RPMI8226 (cell line): ENCODE results near the gene PTCH2.

Experiments used
- DNase-seq: peaks from one replicate; pipeline ENCODE4 v3.0.0-alpha.2; 2015

PTCH2 gene, protein sequence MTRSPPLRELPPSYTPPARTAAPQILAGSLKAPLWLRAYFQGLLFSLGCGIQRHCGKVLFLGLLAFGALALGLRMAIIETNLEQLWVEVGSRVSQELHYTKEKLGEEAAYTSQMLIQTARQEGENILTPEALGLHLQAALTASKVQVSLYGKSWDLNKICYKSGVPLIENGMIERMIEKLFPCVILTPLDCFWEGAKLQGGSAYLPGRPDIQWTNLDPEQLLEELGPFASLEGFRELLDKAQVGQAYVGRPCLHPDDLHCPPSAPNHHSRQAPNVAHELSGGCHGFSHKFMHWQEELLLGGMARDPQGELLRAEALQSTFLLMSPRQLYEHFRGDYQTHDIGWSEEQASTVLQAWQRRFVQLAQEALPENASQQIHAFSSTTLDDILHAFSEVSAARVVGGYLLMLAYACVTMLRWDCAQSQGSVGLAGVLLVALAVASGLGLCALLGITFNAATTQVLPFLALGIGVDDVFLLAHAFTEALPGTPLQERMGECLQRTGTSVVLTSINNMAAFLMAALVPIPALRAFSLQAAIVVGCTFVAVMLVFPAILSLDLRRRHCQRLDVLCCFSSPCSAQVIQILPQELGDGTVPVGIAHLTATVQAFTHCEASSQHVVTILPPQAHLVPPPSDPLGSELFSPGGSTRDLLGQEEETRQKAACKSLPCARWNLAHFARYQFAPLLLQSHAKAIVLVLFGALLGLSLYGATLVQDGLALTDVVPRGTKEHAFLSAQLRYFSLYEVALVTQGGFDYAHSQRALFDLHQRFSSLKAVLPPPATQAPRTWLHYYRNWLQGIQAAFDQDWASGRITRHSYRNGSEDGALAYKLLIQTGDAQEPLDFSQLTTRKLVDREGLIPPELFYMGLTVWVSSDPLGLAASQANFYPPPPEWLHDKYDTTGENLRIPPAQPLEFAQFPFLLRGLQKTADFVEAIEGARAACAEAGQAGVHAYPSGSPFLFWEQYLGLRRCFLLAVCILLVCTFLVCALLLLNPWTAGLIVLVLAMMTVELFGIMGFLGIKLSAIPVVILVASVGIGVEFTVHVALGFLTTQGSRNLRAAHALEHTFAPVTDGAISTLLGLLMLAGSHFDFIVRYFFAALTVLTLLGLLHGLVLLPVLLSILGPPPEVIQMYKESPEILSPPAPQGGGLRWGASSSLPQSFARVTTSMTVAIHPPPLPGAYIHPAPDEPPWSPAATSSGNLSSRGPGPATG

DNA sequence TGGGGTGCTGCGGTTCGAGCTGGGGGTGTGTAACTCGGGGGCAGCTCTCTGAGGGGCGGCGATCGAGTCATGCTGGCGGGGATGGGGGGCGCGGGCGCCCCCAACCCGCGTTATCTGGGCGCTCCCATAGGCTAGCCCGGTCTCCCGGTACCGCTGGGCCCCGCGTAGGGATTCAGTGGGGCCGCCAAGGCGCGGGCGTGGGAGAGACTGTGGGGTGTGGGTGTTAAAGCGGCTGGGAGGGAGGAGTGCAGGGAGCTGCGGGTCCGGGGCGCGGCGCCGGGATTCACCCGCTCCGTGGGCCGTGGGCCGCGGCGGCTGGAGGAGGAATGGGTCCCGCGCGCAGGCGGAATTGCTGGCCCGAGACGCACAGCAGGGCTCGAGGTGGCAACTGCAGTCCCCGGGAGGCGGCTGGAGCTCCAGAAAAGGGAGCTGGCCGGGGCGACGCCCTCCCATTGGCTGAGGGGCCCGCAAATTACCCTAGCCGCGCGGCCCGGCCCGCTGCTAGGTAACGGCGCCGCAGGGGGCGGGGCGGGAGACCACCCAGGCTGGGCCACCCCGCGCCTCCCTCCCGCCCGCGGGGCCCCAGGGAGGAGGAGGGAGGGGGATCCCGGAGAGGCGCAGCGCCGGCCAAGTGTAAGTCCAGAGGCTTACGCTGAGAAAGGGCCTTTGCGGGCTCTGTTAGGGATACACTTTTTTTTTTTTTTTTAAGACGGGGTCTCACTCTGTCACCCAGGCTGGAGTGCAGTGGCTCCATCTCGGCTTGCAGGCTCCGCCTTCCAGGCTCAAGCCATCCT is at the start of gene PTCH2:
TSS of gene PTCH2 (minus strand) at position 392 of the 794 bp plus-strand sequence. CDS start at position 71, 321 bp downstream.
- no peak for DNase-seq

DNA sequence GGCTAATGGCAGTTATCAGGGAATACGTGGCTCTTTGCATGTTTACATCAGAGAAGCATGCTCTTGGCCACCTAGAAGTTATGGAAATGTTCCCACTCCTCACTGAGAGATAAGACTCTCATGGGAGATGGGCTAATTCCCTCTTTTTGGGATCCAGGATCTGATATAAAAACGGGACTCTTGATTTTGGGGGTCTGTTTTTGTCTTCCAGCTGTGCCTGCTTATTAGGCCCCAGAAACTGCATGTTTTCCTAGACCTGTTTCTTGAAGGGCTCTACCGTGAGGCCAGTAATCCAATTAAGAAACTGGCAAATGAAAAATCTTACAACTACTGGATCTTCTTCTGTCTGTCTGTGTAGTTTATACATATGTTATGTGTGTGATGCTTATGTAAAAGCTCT is 47.0 kb upstream of the PTCH2 start:
- DNase-seq = no peak

DNA sequence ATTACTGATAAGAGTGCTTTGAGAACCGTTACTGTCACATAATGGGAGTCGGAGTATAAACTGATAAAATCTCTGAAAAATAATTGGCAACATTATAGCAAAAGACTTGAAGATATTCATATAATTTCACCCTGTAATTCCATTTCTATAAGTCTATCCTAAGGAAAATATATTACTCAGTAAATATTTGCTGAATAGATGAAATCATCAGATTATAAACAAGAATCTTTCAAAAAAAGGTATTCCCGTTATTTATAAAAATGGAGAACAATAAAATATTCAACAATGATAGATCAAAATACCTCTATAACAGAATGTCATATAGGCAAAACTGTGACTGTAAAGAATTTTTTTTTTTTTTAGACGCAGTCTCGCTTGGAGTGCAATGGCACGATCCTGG is 42.4 kb upstream of the PTCH2 start:
- DNase-seq = no peak

DNA sequence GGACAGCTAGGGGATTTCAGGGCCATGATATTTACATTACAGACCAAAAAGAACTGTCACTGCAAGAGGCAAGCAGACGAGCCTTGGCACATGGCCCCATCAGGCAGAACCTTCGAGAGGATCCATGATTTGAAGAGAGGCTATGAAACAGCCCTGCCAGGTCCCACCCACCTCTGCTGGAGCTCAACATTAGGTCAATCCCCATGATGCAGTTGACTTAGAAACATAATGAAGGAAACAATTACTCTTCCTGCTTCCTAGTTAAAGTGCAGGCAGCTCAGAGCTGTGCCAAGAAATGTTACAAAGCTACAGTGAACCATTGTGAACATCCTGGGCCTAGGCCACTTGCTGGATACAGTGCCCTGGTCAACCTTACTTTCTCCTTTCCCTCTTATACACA is 41.7 kb upstream of the PTCH2 start:
- no peak for DNase-seq

DNA sequence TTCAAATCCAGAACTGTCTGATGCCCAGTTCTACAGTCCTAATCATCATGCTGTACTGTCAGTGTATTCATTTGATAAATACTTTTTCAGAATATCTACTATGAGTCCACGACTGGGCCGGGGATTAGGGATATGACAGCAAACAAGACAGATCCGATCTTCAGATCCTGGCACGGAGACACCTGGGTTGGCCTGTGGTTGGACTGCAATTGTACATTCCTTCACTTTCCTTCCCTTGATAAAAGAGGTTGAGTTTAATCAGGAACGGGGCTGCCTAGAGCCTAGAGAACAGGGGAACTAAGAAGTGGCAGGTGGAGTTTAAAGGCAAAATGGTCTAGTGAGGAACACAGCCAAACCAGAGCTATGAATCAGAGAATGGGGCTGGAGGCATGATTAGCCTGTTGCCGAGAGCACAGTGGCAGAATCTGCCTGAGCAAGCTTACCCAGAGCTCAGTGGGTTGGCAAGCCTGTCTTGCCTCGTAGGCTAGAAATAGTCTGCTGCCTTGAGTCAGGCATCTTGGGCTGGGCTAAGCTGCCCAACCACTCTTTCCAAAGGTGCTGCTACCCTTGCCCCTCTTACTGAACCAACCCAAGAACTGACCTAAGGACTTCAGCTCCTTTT is 38.1 kb upstream of the PTCH2 start:
- no peak for DNase-seq

DNA sequence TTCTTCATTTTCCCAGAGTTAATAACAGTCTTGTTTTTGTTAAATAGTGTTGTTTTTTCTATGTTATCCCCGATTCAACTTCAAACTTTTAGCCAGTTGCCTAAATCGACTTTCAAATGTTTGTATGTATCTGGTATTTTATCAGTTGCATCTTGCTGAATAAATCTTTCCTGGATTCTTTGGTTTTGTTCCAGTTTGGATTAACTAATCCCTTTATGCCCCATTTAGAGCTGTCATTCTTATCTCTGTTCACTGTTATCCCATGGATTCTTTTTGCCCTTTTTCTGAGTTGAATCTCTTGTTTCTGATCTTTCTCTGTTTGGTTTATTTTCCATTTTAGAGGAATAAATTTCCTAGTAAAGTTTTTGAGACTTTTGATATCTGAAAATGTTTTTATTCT is 31.1 kb upstream of the PTCH2 start:
- no peak for DNase-seq

DNA sequence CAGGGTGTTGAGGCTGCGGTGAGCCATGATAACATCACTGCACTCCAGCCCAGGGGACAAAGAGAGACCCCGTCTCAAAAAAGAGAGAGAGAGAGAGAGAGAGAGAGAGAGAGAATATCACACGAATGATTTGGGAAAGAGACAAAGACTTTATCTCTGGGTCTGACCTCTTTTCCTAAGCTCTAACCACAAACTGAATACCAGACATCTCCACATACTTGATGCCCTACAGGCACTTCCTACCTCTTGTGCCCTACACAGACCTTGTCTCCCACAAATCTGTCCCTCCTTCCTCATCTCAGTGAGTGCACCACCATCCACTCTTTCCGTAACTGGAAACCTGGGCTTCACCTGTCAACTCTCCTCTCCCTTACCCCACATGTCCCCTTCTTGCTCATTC is 27.0 kb upstream of the PTCH2 start:
- DNase-seq = no peak

DNA sequence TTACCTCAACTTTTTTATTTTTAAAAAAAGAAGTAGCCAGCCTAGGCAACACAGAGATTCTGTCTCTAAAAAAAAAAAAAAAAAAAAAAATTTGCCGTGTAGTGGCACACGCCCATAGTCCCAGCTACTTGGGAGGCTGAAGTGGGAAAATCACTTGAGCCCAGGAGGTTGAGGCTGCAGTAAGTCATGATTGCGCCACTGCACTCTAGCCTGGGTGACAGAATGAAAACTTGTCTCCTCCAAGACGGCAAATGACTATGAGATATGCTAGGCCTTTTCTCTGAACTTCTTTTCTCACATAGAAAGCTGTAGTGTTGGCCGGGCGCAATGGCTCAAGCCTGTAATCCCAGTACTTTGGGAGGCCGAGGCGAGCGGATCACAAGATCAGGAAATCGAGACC is 24.7 kb upstream of the PTCH2 start:
- DNase-seq = no peak

DNA sequence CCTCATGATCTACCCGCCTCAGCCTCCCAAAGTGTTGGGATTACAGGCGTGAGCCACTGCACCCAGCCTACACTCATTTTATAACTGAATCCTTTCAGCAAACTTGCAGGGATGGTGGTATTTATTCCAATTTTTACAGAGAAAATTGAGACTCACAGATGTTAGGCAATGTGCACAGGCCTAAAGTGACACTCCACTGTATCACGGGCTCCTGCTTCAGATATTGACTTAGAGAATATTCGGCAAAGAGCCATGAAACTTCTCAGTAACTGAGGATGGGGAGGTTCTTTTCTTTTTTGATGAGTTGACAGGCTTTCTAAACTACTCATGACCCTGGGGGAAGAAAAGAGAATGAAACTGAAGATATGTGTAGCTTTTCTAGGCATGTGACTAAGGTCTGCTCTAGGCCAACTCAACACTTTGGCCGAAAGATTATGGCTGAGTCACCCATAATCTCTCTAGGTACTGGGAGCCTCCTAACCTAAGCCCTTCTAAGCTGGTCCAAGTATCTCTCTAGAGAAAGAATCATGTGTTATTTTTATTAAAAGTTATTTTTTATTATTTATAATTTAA is 19.9 kb upstream of the PTCH2 start:
- DNase-seq = no peak

DNA sequence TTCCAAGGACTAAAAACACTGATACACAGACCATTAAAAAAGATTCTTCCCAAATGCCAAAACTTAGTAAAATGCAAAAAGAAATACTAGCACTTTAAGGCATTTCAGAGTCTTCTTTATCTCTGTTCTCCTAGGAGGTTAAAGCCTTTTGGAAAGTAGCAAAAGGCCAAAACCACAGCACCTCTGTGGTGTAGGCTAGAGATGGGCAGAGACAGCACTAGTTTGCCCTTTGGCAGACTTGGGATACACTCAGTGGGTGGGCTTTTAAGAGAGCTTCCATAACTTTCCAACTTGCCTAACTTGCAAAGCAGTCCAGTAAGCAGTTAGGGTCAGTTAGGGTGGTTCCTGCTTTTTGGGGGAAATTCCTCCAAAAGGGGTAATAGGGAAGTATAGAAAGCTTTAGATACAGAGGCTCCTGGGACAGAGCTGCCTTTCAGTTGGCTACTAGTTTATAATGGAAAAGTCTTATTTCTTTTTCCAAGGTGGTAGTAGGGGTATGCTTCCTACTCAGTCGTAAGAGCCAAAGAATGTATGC is 17.9 kb upstream of the PTCH2 start:
- no peak for DNase-seq

DNA sequence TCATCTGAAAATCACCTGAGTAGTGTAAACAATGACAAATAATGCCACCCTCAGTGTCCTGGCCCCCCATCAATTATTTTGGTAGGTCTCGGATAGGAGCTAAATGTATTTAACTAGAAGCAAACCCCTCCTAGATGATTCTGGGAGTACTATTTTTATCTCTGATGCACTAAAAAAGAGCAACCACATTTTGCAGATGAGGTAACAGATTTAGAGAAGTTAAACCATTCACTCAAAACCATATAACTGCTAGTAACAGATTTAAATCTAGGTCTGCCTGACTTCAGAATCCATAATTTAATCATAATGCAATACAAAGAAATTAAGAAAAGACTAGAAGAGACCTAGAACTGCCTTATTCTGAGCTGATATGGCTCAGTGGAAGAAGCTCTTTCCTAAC is 17.3 kb upstream of the PTCH2 start:
- DNase-seq = no peak

DNA sequence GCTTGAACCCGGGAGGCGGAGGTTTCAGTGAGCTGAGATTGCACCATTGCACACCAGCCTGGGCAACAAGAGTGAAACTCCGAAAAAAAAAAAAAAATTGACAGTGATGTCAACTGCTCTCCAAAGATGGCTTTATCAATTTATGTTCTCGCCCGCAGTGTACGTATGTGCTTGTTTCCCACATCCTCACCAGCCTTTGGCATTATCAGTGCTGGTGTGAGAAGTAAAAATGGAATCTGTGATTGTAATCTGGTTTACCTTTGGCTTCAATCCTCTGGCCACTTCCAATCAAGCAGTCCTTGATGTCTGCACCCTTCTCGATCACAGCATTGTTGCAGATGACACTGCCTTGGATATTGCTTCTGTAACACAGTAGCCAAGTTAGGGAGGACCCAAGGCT is 14.4 kb upstream of the PTCH2 start:
- no peak for DNase-seq

DNA sequence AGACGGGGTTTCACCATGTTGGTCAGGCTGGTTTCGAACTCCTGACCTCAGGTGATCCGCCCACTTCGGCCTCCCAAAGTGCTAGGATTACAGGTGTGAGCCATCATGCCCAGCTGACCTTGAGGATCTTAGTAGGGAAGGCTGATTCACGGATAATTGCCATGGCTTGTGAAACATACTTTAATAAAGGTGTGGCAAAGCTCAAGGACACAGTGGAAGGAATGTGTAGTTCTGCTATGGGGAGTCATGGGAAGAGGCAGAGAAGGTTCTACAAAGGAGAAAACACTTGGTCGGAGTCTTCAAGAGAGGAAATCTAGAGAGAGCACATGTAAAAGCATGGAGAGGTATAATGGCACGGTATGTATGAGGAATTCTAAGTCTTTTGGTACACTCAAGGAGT is 12.7 kb upstream of the PTCH2 start:
- no peak for DNase-seq

DNA sequence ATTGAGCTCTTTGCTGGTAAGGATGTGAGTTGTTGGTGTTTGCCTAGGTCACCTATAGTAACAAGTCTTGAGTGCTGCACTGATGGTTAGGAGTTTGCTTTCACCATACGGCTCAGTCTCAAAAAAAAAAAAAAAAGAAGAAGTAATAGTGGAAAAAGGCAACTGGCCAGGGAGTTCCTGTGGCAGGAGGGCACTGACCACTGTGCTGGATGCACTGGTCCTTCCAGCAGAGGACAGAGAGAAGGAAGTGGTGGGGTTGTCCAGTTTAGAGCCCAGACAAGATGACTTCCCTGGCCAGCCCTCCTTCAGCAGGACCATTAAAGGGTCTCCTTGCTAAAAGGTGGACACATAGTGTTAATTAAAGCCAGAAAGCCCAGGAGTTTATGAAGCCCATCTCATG is 11.9 kb upstream of the PTCH2 start:
- no peak for DNase-seq

DNA sequence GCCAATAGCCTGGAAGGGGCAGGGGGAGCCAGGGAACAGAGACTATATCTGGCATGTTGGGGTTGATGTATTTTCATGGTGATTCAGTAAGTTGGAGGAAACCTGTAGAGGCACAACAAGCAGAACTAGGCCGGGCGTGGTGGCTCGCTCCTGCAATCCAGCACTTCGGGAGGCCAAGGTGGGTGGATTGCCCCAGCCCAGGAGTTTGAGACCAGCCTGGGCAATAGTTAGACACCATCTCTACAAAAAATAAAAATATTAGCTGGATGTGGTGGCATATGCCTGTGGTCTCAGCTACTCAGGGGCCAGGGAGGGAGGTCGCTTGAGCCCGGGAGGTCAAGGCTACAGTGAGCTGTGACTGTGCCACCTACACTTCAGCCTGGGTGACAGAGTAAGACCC is 10.1 kb upstream of the PTCH2 start:
- DNase-seq = no peak

DNA sequence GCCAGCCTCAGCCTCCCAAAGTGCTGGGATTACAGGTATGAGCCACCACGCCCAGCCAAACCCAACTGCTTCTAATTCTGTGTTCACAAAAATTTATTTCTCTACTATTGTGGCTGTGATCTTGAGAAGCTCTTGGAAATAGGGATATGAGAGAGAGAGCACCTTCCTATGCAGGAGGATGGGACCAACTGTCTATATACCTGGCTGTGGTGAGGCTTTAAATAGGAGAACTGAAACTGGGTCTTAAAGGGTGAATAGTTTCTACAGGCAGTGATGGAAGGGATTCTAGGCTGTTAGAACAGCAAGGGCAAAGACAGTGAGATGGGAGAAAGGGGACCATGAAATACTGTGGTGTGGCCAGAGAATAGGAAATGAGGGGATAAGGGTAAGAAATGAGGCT is 8.3 kb upstream of the PTCH2 start:
- peak; percentile 56 for DNase-seq

DNA sequence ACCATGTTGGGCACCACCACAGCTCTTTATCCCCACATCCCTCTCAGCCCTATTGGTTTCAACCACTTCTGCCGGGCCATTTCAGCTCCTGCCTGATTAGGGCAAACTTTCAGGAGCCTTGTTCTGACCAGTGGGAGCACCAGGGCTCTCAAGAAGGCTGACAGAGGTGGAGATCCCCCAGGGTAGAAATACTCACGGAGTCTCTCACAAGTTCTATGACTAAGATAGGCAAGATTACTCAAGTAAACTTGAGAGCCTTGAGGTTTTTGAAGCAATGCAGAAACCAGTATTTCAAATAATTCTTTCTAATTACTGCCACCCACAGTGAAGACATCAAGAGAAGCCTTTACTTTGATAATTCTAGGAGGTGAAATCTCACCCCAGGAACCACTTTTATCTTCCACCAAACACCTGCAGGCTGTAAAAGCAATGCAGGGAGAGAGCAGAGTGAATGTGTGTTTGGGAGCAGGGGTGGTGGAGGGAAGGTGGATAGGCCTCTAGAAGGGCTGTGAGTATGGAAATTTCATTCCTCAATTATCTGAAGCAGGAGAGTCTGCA is 6.6 kb upstream of the PTCH2 start:
- DNase-seq = no peak

DNA sequence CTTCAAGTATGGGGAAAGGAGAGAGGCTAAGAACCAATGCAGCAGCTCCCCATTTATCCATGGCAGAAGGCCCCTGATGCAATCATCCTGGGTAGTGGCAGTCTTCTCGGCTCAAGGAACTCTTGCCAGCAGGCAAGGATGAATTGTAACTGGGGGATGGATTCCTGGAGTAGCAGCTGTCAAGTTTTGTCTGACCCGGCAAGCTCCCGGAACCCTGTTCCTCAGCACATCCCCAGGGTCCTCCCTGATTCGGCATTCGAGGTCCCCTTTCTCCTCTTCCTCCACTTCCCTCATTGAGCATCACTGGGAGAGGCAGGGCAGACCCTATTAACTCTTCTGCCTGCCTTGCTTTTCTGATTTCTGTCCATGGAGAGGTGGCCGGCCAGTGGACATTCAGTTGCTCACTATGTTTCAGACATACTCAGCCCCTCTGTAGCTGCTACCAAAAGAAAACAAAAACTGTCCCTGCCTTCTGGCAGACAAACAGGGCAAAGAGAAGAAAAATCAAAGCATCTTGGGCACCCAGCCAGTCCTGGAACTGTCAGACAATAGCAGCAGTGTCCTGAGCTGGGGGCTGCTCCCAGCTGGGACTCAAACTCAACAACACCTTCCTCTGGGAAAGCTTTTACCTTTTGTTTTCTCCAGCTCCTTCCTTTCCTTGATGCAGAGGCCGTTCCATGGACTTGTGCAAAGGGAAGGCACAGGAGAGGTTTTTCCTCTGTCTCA is 5.6 kb upstream of the PTCH2 start:
- no peak for DNase-seq

DNA sequence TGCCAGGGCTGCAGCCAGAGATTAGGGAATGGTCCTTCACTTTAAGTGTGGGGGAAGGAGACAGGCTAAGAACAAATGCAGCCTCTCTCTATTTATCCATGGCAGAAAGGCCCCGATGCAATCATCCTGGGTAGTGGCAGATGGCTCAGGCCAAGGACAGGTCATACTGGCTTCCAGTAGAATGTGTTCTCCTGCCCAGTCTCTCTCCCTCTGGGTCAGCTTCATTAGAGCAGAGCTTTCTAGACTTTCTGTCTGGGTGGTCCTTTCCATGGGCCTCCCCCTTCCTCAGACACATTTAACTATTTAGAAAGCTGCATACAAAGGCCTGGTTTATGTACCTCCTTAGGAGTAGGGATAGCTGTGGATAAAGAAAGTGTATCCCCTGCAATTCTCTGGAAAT is 4.8 kb upstream of the PTCH2 start:
- no peak for DNase-seq

DNA sequence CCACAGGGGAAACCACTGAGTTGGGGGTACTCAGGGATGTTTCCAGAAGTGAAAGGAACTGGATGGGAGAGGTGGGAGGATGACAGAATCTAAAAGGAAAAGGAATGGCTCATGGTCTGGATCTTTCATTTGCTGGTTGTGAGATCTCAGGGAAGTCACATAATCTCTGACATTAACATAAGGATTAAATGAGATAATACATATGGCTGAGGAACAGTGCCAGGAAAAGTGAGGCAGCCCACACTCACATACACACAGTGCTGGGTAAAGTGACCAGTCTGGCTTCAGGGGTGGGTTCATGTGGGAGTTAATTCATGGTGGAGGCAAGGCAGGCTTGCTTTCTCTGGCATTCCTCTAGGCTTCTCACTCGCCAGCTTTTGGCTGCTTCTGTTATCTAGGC is 3.9 kb upstream of the PTCH2 start:
- no peak for DNase-seq

DNA sequence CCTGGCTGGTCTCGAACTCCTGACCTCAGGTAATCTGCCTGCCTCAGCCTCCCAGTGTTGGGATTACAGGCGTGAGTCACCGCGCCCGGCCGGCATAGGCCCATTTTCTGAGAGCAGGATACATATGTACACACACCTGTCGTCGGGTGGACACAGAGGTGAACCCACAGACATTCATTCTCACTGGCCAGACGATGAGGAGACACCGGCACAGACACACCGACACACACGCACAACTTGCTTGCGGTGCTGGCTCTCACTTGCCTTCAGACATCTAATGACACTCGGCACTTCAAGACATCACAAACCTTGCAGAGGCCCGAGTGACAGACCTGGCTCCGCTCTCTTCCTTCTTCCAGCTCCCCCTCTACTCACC is 579 bp downstream of the PTCH2 start:
- DNase-seq = no peak
